Fibroblast of pulmonary artery (primary cell): ENCODE measurements around the gene SYT6.

Experiments used
- DNase-seq: peaks from one replicate; pipeline ENCODE4 v3.0.0-alpha.2; 2010; ENCODE audit warnings: low read depth
- H3K4me3 ChIP-seq: replicated peaks from 2 replicates; pipeline ENCODE4 v1.5.1; 2011; ENCODE audit warnings: low read depth, mild to moderate bottlenecking, control low read depth, low read length, moderate library complexity
- CTCF ChIP-seq: IDR thresholded peaks from 2 replicates; pipeline ENCODE4 v1.5.1; 2011; ENCODE audit warnings: mild to moderate bottlenecking, control low read depth, low read length, inconsistent platforms; ENCODE audit errors: missing control alignments

Gene SYT6

GRCh38 chr1:114149211-114149610 is 4.5 kb downstream of the SYT6 start:
- no peak for DNase-seq
- TF ChIP-seq CTCF = no peak
- no peak overlapping the region for H3K4me3 ChIP-seq

GRCh38 chr1:114145504-114146151 is 8.0 kb downstream of the SYT6 start:
- no peak for DNase-seq
- no peak overlapping the region for H3K4me3 ChIP-seq
- TF ChIP-seq CTCF = no peak

- H3K4me3 ChIP-seq = no peak overlapping the region
- no peak for TF ChIP-seq CTCF
- no peak for DNase-seq
These were observed 9.7 kb downstream of the SYT6 start for GRCh38 chr1:114144016-114144415.

- no peak for TF ChIP-seq CTCF
- DNase-seq = no peak
- no peak overlapping the region for H3K4me3 ChIP-seq
These were observed 14.1 kb downstream of the SYT6 start for GRCh38 chr1:114139540-114139939.

GRCh38 chr1:114137497-114137896 is 16.2 kb downstream of the SYT6 start:
- H3K4me3 ChIP-seq = no peak overlapping the region
- TF ChIP-seq CTCF = no peak
- no peak for DNase-seq

- no peak for TF ChIP-seq CTCF
- H3K4me3 ChIP-seq = no peak overlapping the region
- DNase-seq = no peak
These were observed 17.9 kb downstream of the SYT6 start for GRCh38 chr1:114135786-114136185.

- no peak overlapping the region for H3K4me3 ChIP-seq
- no peak for TF ChIP-seq CTCF
- no peak for DNase-seq
These were observed 19.2 kb downstream of the SYT6 start for GRCh38 chr1:114134518-114134917.
